T47D (cell line): ENCODE data around the gene SLC9A4.
A peak's percentile ranks its signal among the peaks of the same experiment; 100 is the strongest.

Source experiments
- DNase-seq, 2 experiments: peaks; one replicate each; pipeline versions ENCODE4 v3.0.0 to v3.0.0-alpha.2; 2011 to 2012; ENCODE audit warnings: low read depth in 1 of 2, low spot score in 1 of 2
- JUND ChIP-seq: IDR thresholded peaks from 2 replicates; pipeline ENCODE4 v1.6.1; 2012; ENCODE audit warnings: low read depth
- in situ Hi-C: cut with HindIII; loops from 2 replicates; pipeline ENCODE4 v1.10.0; 2016; ENCODE audit warnings: low sequenced_read_pairs, low pct_unique_long_range_greater_than_20kb

The SLC9A4 gene

DNA sequence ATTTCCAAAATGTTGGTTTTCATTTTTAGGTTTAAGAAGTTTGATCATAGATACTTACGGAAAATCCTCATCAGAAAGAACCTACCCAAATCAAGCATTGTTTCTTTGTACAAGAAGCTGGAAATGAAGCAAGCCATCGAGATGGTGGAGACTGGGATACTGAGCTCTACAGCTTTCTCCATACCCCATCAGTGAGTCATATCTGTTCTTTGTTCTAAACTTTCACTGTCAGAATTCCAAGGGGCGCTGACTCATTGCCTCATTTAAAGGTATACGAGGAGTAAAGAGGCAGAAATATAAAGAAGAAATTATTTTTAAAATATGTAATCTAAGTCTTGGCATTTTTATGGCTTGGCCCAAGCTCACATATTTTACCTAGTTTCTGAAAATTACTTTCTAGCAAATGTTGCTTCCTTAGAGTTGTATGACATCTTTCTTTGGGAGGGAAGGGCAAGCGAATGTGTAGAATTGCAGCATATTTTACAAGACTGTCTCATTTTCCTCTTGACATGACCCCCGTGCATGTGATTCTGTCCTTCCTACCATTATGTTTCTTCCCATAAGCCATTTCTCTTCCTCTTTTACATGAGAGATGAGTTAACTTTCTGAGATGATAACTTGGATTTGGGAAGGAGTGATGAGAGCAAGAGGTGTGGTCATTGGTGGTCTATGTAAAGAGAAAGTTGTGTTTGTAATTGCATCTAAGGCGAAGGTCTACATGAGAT lies 41.2 kb downstream of the SLC9A4 start:
- peak; percentile 48; the same call in 1 of the 2 replicates for TF ChIP-seq JUND
- peak in 1 of 2 experiments; percentile 49 for DNase-seq
- in situ Hi-C loops = no loop called here

DNA sequence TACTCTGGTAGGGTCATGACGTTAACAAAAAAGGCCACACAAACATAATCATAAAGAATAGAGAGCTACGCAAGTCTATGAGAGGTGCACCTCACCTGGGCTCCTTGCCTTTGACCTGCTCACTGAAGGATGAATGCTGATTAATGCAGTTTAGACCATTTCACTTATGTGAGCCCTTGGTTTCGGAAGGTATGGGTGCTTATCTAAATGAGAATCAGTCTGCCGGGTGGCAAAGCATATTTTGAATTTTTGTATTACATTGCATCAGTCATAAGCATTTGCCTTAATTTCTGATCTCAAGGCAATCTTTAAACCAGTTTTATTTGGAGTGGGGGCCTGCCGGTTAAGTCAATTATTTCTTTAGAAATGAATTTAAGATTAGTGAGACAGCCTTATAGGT lies 42.8 kb downstream of the SLC9A4 start:
- no peak for DNase-seq
- in situ Hi-C loops = no loop called here
- no peak for TF ChIP-seq JUND

DNA sequence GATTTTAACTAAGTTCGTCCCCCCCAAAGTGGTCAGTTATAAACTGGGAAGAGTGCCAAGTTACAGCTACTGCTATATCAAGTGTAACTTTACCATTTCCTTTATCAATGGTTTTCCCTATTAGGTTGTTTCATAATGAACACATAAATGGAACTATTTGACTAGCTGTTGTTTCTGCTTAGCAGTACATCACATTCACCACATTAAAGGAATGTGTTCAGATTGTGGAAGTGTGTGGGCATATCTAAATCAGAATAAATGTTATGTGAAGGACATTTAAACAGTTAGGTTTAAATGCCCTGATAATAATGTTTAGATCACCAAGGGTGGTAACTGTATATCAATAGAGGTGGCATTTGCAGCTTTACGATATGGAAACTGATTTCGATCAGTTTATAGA lies 45.1 kb downstream of the SLC9A4 start:
- in situ Hi-C loops = no loop called here
- DNase-seq = no peak
- no peak for TF ChIP-seq JUND

DNA sequence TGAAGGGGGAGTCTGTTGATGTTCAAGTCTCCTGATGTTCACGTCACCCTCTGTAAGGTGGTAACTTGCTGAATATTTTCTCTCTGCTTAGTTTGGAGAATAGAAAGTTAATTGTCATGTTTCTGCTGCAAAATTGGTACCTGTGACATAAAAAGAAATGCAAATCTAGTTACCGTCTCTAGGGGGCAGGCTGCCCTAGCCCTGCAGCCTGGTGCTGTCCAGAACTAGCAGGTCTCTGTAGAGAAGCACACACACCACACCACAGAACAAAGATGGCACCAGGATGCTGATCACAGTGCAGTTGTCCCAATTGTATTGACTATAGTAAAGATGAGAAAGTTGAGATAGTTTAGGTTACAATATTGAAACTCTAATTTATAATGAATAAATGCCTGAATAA lies 47.0 kb downstream of the SLC9A4 start:
- TF ChIP-seq JUND = no peak
- in situ Hi-C loops = no loop called here

DNA sequence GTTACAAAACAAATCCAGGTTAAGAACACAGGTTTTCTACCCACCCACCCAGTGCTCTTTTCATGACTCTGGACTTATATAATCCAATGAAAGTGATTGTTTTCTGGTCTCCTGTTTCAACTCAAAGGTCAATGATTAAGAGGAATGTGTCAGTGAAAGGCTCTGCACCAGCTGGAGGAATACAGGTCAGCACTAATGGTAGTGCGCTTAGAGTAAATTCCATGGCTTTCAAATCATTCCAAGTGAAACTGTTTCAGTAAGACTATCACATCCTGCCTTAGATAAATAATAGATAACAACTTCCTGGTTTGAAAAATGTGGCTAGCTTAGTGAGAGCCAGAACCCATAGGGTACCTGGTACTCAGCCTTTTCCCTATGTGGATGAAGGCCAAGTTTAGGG lies 47.8 kb downstream of the SLC9A4 start:
- TF ChIP-seq JUND = no peak
- no peak for DNase-seq
- in situ Hi-C loops = no loop called here

More for the DNA sequence above, 47.0 kb downstream of the SLC9A4 start:
- DNase-seq = peak; percentile 5 to 71

DNA sequence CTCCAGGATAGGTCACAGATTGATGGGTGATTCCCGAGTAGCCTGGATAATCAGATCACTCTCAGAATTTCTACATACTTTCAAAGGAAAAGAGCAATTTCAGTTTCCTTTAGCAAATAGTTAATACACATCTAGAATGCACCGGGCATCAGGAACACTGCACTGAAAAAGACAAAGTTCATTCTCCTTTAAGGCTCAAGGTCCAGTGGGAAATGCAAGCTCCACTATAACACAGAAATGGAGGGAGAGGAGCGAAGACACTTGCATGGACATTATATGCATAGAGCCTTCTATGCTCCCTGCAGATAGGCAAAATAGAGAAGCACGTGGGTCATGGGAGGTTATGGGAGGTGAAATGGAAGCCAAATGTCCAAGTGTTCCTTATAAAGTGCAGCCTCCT lies 49.1 kb downstream of the SLC9A4 start:
- TF ChIP-seq JUND = no peak
- in situ Hi-C loops = no loop called here
- no peak for DNase-seq

DNA sequence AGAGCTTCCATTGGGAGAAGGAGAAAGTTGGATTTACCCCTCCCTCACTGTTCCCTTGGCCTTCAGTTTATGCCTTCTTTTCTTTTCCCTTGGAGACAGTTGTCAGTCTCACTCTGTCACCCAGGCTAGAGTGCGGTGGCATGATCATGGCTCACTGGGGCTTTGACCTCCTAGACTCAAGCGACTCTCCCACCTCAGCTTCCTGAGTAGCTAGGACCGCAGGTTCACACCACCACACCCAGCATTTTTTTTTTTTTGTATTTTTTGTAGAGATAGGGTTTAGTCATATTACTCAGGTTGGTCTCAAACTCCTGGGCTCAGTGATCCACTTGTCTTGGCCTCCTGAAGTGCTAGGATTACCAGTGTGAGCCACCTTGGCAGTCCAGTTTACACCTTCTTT lies 49.9 kb downstream of the SLC9A4 start:
- in situ Hi-C loops = no loop called here
- no peak for DNase-seq

DNA sequence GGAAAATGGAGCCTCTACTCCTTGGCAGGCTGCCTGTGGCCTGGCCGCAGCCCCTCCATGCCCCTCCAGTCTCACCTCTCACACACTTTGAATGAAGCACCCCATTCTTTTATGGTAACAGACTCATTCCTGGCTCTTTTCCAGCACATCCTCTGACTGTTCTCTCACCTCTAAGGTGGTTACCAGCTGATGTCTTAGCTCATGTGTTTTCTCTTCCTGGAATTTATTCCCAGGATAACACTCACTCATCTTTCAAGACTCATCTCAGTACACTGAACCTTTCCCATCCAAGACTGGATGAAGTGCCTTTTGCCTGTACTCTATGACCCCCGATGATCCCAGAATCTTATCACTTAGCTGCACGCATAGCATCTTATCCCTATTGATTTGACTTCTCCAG lies 50.6 kb downstream of the SLC9A4 start:
- TF ChIP-seq JUND = no peak
- in situ Hi-C loops = no loop called here
- no peak for DNase-seq

More for the DNA sequence above, 49.9 kb downstream of the SLC9A4 start:
- TF ChIP-seq JUND = no peak

DNA sequence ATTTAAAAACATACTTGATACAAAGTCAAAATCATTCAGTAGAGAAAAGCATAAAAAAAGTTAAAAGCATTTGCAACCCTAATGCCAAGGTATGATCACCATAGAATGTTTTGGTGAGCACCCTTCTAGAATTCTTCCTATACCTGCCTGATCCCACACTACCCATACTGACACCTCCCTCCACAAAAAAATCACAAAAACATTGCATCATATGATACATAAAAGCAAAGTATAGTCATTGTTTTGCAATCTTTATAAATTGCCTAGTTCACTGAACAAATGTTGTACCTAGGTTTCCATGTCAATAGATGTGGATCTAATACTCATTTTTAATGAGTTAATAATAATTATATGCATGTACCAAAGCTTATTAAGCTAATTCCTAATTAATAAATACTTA lies 54.1 kb downstream of the SLC9A4 start:
- no peak for DNase-seq
- in situ Hi-C loops = no loop called here

DNA sequence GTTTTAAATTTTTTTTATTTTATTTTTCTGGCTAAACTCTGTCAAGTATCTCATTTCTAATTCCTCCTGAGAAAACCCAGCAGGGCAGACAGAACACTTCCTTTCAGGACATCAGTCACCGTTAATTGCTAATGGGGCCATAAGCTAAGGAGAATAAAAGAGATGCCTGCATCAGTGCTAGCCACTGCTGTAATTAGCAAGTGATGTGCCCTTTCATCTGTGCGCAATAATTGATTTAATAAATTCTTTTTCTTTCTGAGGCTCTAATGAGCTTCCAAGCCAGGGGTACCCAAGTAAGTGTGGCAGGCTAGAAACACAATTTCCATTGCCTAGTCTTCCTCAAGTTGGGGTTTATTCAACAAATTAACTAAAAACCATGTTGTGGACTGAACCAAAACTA lies 65.5 kb downstream of the SLC9A4 start:
- in situ Hi-C loops = no loop called here

More for the DNA sequence above, 54.1 kb downstream of the SLC9A4 start:
- no peak for TF ChIP-seq JUND

DNA sequence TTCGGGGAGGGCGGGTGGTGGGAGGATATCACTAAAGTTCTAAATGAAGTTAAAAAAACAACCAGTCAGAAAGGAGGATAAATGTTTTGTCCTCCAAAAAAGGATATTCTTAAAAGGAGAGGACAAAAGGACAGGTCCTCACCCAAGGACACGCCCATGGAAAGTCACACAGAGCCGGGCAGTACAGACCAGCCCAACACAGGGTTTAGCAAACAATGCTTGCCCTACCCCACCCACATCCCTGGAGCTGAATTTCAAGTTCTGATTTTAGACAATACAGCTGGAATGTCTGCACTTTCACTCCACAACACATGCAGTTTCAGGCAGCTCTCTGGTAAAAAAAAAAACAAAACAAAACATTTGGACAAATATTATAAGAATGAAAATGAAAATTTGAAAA lies 67.9 kb downstream of the SLC9A4 start:
- TF ChIP-seq JUND = no peak
- in situ Hi-C loops = no loop called here
- peak in 1 of 2 experiments; percentile 79 for DNase-seq

More for the DNA sequence above, 65.5 kb downstream of the SLC9A4 start:
- DNase-seq = no peak
- TF ChIP-seq JUND = no peak

DNA sequence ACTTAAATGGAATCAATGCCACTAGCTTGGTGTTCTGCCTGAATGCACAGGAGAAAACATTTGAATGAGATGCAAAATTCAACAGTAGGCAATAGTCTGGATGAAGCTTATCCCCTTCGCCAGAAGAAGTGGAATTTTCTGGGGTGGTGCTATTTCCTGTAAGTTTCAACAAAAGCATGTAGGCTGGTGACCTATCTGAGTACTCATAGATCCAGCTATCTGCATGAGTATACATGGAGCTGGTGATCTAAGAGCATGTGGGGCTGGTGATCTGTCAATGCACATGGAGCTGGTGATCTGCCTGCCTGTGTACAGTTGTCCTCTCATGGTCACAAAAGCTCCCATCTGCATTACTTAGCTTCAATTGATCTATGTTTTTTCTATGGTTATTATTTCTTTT lies 71.2 kb downstream of the SLC9A4 start:
- no peak for DNase-seq
- in situ Hi-C loops = no loop called here
- no peak for TF ChIP-seq JUND

DNA sequence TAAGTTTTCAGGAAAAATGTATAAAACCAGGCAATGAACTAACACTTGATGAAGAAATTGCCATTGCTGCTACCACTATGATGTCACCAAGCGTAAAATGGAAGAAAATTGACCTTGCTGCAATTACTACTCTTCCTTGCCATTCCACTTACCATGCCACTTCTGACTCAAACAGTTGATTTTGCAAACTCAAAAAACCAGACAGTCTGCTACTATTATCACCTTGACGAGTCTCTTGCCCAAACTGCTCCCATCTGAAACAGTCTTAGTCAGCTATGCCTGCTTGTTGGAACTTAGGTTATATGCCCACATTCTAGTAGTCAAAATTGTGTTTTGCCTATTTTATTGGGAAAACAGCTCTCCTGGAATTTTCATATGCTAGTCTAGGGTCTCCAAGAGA lies 74.4 kb downstream of the SLC9A4 start:
- no peak for TF ChIP-seq JUND
- in situ Hi-C loops = no loop called here
- no peak for DNase-seq

DNA sequence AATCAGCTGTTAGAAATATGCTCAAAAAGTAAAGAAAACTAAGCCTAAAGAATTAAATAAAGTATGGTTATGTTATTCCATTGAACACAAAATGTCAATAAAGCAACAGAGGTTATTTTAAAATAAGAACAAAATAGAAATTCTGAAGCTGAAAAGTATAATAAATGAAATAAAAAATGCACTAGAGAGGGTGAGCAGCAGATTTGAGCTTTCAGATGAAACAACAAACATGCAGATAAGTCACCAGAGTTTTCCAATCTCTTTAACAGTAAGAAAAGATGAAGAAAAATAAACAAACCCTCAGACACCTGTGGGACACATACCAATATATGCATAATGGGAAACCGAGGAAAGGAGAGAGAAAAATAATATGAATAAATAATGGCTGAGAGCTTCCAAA lies 76.0 kb downstream of the SLC9A4 start:
- in situ Hi-C loops = no loop called here
- TF ChIP-seq JUND = no peak
- DNase-seq = no peak
